Stimulated activated CD4-positive, alpha-beta T cell treated with anti-CD3 and anti-CD28 coated beads, Interleukin-1b, Interleukin-23, amount 100 ng/mL, for 4 hours (primary cell): ENCODE measurements around the gene EPHA8.

Experiments used
- DNase-seq, 2 donors: peaks; one replicate each; pipeline ENCODE4 v3.0.0-alpha.2; 2020; ENCODE audit warnings: low read depth in 2 of 2

EPHA8 gene

GRCh38 chr1:22567197-22567596, 3.9 kb downstream of the EPHA8 start:
- no peak for DNase-seq

DNA sequence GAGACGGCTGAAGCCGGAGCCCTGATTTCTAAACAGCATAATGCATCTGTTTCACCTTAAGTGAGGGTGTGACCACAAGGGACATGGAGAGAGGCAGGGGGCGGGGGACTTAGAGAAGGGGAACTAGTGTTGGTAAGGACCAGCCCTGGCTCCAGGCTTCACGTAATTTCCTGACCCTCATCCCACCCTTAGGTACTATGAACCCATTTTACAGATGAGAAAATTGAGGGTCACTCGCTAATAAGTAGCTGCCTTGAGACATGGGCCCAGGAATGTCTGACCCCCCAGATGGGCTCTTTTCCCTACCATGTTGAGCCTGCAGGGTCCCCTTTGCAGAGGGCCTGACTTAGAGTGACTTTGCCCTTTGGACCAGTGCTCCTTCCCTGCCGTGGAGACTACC, 4.7 kb downstream of the EPHA8 start:
- no peak for DNase-seq

DNA sequence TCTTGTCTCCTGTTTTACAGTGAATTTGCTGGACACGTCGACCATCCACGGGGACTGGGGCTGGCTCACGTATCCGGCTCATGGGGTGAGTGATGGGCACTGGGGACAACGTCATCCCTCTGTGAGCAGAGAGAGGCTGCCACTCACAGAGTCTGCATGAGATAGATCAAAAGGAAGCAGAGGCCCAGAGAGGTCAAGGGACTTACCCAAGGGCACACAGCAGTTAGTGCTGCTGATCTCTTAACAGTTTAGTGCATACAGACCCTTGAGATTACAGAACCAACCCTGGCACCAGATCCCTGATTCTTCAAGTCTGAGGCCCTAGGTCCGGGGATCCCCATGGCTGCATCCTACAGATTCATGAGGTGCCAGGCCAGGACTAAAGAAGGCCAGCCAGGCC, 6.0 kb downstream of the EPHA8 start:
- no peak for DNase-seq

GRCh38 chr1:22570140-22570909, 7.0 kb downstream of the EPHA8 start:
- DNase-seq, result no peak

- no peak for DNase-seq
These were observed 9.5 kb downstream of the EPHA8 start for GRCh38 chr1:22572818-22573217.

DNA sequence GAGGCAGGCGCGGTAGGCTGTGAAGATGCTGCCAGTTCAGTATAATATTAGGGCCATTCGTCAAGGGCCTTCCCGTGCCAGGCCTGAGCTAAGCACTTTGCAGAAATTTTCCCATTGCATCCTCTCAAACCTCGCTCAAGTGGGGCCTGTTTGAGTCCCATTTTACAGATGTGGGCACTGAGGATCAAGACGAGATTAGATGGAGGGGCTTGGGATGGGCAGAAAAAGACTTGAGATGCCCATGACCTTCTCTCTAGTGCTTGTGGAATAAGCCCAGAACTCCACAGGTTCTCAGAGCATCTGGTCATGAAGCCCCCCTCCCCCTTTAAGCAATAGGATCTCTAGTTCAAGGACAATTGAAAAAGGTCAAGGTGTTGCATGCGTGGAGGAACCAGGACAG, 9.9 kb downstream of the EPHA8 start:
- no peak for DNase-seq

DNA sequence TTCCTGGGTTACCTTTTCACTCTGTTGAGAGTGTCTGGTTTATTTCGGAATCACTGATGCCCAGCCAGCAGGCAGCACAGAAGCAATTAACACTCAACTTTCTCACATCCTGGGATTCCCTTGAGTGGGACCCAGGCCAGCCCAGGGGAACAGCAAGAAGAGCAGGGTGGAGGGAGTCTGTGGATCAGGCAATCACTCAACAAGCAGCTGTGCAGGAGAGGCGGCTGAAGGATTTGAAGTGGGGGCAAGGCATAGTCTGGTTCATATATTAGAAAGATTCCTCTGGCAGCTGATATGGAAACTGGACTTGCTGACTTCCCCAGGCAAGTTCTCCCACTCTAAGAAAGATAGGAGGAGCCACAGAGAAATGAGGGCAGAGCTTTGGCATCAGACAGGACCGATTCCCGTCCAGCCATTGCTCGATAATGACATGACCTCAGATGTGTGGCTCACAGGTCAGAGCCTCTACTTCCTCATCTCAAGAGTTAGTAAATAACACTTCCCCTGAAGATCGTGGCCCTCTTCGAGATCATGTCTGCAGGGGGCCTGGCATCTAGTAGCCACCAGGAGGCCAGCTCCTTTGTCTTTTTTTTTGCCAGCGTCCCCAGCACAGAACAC, 12.4 kb downstream of the EPHA8 start:
- DNase-seq, result no peak

DNA sequence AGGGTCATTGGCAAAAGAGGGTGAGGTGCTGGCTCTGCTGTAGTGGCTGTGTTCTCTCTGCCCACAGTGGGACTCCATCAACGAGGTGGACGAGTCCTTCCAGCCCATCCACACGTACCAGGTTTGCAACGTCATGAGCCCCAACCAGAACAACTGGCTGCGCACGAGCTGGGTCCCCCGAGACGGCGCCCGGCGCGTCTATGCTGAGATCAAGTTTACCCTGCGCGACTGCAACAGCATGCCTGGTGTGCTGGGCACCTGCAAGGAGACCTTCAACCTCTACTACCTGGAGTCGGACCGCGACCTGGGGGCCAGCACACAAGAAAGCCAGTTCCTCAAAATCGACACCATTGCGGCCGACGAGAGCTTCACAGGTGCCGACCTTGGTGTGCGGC, 12.9 kb downstream of the EPHA8 start:
- no peak for DNase-seq

DNA sequence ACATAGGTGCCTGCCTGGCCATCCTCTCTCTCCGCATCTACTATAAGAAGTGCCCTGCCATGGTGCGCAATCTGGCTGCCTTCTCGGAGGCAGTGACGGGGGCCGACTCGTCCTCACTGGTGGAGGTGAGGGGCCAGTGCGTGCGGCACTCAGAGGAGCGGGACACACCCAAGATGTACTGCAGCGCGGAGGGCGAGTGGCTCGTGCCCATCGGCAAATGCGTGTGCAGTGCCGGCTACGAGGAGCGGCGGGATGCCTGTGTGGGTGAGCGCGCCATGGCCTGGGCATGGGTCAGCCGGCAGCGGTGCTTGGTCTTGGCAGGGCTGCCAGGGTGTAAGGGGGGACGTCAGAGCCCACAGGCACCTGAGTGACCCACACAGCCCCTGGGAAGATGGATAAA, 13.3 kb downstream of the EPHA8 start:
- no peak for DNase-seq

GRCh38 chr1:22578732-22579361, 15.6 kb downstream of the EPHA8 start:
- DNase-seq, result no peak

GRCh38 chr1:22579541-22580155, 16.4 kb downstream of the EPHA8 start:
- DNase-seq, result no peak

GRCh38 chr1:22582661-22583635, 19.7 kb downstream of the EPHA8 start:
- no peak for DNase-seq

DNA sequence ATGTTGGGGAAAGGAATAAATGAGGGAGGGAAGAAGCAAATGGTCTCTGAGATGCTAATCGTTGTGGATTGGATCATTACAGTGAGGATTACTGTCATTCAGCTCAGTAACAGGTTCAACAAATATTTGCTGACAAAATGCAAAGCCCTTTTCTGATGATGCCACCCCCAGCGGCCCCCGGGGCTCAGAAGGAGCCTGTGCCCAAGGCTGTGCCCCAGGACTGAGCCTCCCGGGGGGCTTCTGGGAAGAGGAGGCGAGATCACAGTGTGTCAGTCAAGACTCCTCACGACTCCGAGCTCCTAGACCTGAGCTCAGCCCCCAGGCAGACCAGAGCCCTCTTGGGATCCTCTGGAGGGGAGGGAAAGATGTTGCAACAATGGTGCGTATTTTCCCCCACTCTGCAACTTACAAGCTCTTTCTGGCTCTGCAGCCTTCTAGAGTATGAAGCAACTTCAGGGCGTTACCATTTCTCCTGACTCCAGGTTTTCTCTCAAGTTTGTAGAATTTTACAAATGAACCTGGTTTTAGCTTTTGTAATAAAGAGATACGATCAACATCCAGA, 20.8 kb downstream of the EPHA8 start:
- DNase-seq, result no peak

DNA sequence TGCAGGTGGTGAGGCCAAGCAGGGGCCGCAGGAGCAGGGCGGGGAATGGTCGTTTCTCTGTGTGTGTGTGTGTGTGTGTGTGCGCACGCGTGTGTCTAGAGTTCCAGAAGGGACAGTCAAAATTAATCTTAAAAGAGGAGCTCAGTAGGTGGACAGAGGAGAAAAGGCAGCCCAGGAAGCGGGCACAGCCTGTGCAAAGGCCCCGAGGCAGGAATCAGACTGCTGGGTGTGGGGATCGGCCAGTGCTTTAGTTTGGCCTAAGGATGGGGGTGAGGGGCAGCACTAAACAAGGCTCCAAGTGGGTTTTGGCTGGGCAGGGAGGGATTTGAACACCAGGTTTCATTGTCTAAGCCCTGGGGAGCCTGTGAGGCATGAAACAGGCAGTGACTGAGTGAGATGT, 21.7 kb downstream of the EPHA8 start:
- no peak for DNase-seq

- DNase-seq, result no peak
These were observed 22.2 kb downstream of the EPHA8 start for GRCh38 chr1:22585471-22585870.

- DNase-seq, result no peak
These were observed 23.3 kb downstream of the EPHA8 start for GRCh38 chr1:22586356-22587130.

- no peak for DNase-seq
These were observed 24.0 kb downstream of the EPHA8 start for GRCh38 chr1:22587247-22587646.

- DNase-seq, result no peak
These were observed 25.7 kb downstream of the EPHA8 start for GRCh38 chr1:22588899-22589422.

DNA sequence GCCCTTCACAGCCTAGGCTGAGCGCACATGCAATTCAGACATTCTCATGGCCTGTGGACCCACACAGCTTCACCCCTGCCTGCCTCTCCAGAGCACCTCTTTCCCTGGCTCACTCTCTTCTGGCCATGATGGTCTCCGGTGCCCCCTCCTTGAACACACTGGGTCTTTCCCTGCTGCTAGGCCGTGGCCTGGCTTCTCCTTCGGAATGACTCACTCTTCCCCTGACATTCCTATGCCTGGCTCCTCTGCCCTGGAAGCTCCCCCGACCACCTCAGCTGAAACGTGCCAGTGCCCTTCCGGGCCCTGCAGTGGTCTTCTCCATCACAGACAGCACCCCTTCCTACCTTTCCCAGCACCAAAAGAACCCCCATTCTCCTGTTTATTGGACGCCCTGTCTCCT, 28.3 kb downstream of the EPHA8 start:
- no peak for DNase-seq

DNA sequence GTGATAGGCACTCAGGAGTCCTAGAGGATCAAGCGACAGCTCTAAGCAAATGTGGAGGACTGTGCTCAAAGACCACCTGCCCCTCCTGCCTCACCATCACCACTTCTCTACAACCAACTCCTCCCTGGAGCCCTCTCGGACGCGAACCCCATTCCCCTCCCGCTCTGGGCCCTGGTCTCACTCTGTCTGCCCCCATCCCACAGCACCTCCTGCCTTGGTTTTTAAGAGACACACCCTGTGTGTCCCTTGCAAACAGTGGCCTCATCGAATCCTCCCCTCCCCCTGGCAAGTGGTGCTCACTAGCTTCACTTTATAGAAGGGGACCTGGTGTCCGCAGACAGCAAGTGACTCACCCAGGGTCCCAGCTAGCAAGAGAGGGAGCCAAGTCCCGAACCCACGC, 28.8 kb downstream of the EPHA8 start:
- no peak for DNase-seq
